NOMO-1 treated with DMSO at 0.1 percent for 48 hours (cell line): ENCODE results near the gene PDZRN3.
A peak's percentile ranks its signal among the peaks of the same experiment; 100 is the strongest.
"Not testable (repeated sequence)": the region's sequence is repeated elsewhere in the genome, so short reads cannot be mapped to it uniquely, and the experiment has no call there.

ENCODE experiments used
- DNase-seq: peaks from one replicate; lab custom pipeline; 2025; ENCODE audit not compliant: unreplicated experiment; lab: John Stamatoyannopoulos, UW

PDZRN3 gene

GRCh38 chr3:73470860-73471259 is 153.9 kb downstream of the PDZRN3 start:
- no peak for DNase-seq

GRCh38 chr3:73469331-73469730 is 155.4 kb downstream of the PDZRN3 start:
- DNase-seq: no peak

- DNase-seq: no peak
These were observed 157.5 kb downstream of the PDZRN3 start for GRCh38 chr3:73467211-73467610.

GRCh38 chr3:73465926-73466325 is 158.8 kb downstream of the PDZRN3 start:
- no peak for DNase-seq

GRCh38 chr3:73464126-73464525 is 160.6 kb downstream of the PDZRN3 start:
- DNase-seq: not testable (repeated sequence)

- DNase-seq: no peak
These were observed 163.2 kb downstream of the PDZRN3 start for GRCh38 chr3:73461547-73461946.

- no peak for DNase-seq
These were observed 165.0 kb downstream of the PDZRN3 start for GRCh38 chr3:73459711-73460110.

GRCh38 chr3:73453666-73454065 is 171.1 kb downstream of the PDZRN3 start:
- DNase-seq: no peak

GRCh38 chr3:73452729-73453128 is 172.0 kb downstream of the PDZRN3 start:
- DNase-seq: no peak

GRCh38 chr3:73451301-73451944 is 173.3 kb downstream of the PDZRN3 start:
- peak; percentile 82 for DNase-seq

- DNase-seq: no peak
These were observed 175.0 kb downstream of the PDZRN3 start for GRCh38 chr3:73449774-73450173.

- peak; percentile 88 for DNase-seq
These were observed 175.9 kb downstream of the PDZRN3 start for GRCh38 chr3:73448761-73449301.

- DNase-seq: no peak
These were observed 176.7 kb downstream of the PDZRN3 start for GRCh38 chr3:73448041-73448440.

GRCh38 chr3:73447111-73447510 is 177.6 kb downstream of the PDZRN3 start:
- no peak for DNase-seq

- DNase-seq: no peak
These were observed 178.2 kb downstream of the PDZRN3 start for GRCh38 chr3:73446467-73447110.

- no peak for DNase-seq
These were observed 181.9 kb downstream of the PDZRN3 start for GRCh38 chr3:73442886-73443285.

- DNase-seq: no peak
These were observed 182.6 kb downstream of the PDZRN3 start for GRCh38 chr3:73442152-73442551.

- no peak for DNase-seq
These were observed 186.9 kb downstream of the PDZRN3 start for GRCh38 chr3:73437828-73438227.

- no peak for DNase-seq
These were observed 189.7 kb downstream of the PDZRN3 start for GRCh38 chr3:73435055-73435454.

GRCh38 chr3:73433687-73434086 is 191.1 kb downstream of the PDZRN3 start:
- DNase-seq: no peak

- DNase-seq: no peak
These were observed 191.7 kb downstream of the PDZRN3 start for GRCh38 chr3:73433079-73433478.

GRCh38 chr3:73432706-73433032 is 192.1 kb downstream of the PDZRN3 start:
- no peak for DNase-seq
